K562 treated with DMSO at 1 percent for 4 hours (cell line): ENCODE measurements around the gene OSBPL2. TPM values are rescaled to one million over a fixed set of nuclear protein-coding genes. Genes with fewer than 3 reads are reported as not detected.

Source experiments
- total RNA-seq: library from RNA; unstranded; fragments of 300-600 nt; gene quantifications from 2 replicates; pipeline ENCODE4 v1.2.3, GENCODE V29; 2022; ENCODE audit not compliant: insufficient read depth

OSBPL2 gene
- 15.9 and 16.3 TPM in 2 replicates for total RNA-seq

GRCh38 chr20:62237801-62238568 is at the start of gene OSBPL2:
Gene OSBPL2 (plus strand): TSS chr20:62238521. CDS start chr20:62256185, 17,664 bp downstream.

GRCh38 chr20:62219992-62220665 is 18.2 kb upstream of the OSBPL2 start, which contains the start of gene HRH3:
Gene HRH3 (minus strand): TSS chr20:62220278. CDS start chr20:62219970, 308 bp downstream.

DNA sequence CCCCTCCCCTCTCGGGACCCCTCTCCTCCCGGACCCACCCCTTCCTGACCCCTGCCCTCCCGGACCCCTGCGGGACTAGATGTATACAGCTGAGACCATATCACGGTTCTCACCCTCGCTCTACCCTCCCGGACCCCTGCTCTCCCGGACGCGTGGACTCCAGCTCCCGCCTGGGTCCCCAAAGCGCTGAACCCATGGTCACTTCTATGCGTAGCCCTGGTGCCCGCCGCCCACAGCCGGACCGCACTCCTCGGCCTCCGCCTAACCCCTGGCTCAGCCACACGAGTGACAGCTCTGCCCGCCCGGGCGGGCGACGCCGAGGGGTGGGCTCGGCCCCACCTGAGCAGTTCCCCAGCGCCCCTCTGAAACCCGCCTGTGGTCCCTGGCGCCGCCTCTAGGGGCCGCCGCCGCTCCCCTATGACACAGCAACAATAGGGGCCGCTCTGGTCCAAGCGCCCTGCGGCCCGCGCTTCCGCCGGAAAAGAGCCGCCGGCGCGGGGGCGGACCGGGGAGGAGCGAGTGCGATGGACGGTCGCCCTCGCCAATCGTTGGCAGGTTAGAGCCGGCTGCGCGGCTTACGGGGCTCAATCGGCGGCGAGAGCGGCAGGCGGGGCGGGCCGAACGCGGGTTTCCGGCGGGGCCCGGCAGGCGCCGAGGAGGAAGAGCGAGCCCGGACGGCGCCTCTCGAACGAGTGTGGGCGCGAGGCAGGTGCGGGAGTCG is 64.2 kb downstream of the OSBPL2 start, which contains the start of gene ADRM1:
ADRM1 (plus strand) TSS at position 657 of the 721 bp plus-strand sequence. CDS start 572 bp downstream, outside the sequence.

Other genes starting within 250 kb of the OSBPL2 start
- gene TAF4, start 172.6 kb upstream of the OSBPL2 start, total RNA-seq: 10.8 and 16.4 TPM in 2 replicates
- 33.5 and 36.6 TPM in 2 replicates for gene LSM14B, start 116.0 kb upstream of the OSBPL2 start, total RNA-seq
- 509 and 529 TPM in 2 replicates for gene PSMA7, start 95.1 kb upstream of the OSBPL2 start, total RNA-seq
- gene SS18L1, start 94.8 kb upstream of the OSBPL2 start, total RNA-seq: 14.5 and 15.3 TPM in 2 replicates
- gene MTG2, start 55.5 kb upstream of the OSBPL2 start, total RNA-seq: 36.4 and 44.0 TPM in 2 replicates
- not detected in 2 replicates for gene HRH3, start 18.2 kb upstream of the OSBPL2 start, total RNA-seq
- 197 and 201 TPM in 2 replicates for gene ADRM1, start 64.5 kb downstream of the OSBPL2 start, total RNA-seq
- gene LAMA5, start 128.8 kb downstream of the OSBPL2 start, total RNA-seq: 41.5 and 53.5 TPM in 2 replicates
- 7,715 and 7,806 TPM in 2 replicates for gene RPS21, start 148.6 kb downstream of the OSBPL2 start, total RNA-seq
- 7.6 and 7.7 TPM in 2 replicates for gene CABLES2, start 168.8 kb downstream of the OSBPL2 start, total RNA-seq
- not detected in 2 replicates for gene RBBP8NL, start 189.0 kb downstream of the OSBPL2 start, total RNA-seq
- 0.38 and 1.4 TPM in 2 replicates for gene GATA5, start 237.5 kb downstream of the OSBPL2 start, total RNA-seq